HEK293T (cell line): ENCODE measurements around the gene POLR3B.

ENCODE experiments used
- ARNT ChIP-seq: fragments of 450-650 bp; IDR thresholded peaks from 2 replicates; pipeline ENCODE4 v1.6.1; 2017; ENCODE audit warnings: mild to moderate bottlenecking
- FOXM1 ChIP-seq: fragments of 450-650 bp; IDR thresholded peaks from 2 replicates; pipeline ENCODE4 v1.6.1; 2017; ENCODE audit warnings: mild to moderate bottlenecking, borderline replicate concordance
- HDGF ChIP-seq: fragments of 450-650 bp; IDR thresholded peaks from 2 replicates; pipeline ENCODE4 v1.6.1; 2017; ENCODE audit warnings: antibody characterized with exemption, borderline replicate concordance
- NFRKB ChIP-seq: fragments of 450-650 bp; IDR thresholded peaks from 2 replicates; pipeline ENCODE4 v1.6.1; 2016; ENCODE audit warnings: mild to moderate bottlenecking, moderate library complexity
- SP1 ChIP-seq: fragments of 450-650 bp; IDR thresholded peaks from 2 replicates; pipeline ENCODE4 v1.6.1; 2017
- SUZ12 ChIP-seq: fragments of 450-650 bp; IDR thresholded peaks from 2 replicates; pipeline ENCODE4 v1.6.1; 2016; ENCODE audit warnings: mild to moderate bottlenecking
- TF ChIP-seq, protein P1 (sequence below): fragments of 450-650 bp; IDR thresholded peaks from 2 replicates; pipeline ENCODE4 v1.6.1; 2016

- no peak for TF ChIP-seq ARNT
- TF ChIP-seq, protein P1, sequence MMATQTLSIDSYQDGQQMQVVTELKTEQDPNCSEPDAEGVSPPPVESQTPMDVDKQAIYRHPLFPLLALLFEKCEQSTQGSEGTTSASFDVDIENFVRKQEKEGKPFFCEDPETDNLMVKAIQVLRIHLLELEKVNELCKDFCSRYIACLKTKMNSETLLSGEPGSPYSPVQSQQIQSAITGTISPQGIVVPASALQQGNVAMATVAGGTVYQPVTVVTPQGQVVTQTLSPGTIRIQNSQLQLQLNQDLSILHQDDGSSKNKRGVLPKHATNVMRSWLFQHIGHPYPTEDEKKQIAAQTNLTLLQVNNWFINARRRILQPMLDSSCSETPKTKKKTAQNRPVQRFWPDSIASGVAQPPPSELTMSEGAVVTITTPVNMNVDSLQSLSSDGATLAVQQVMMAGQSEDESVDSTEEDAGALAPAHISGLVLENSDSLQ = no peak
- no peak for TF ChIP-seq FOXM1
- no peak for TF ChIP-seq NFRKB
- no peak for TF ChIP-seq HDGF
- no peak for TF ChIP-seq SUZ12
- no peak for TF ChIP-seq SP1
These were observed 164.4 kb downstream of the POLR3B start for GRCh38 chr12:106521901-106522300.
